Dermis microvascular lymphatic vessel endothelial cell (primary cell): Measurements from ENCODE around the gene ULK4. TPM values are rescaled to one million over a fixed set of nuclear protein-coding genes. Genes with fewer than 3 reads are reported as not detected.
"Not testable (repeated sequence)": the region's sequence is repeated elsewhere in the genome, so short reads cannot be mapped to it uniquely, and the experiment has no call there.

Experiments
- DNase-seq, 2 donors: peaks; one replicate each; pipeline versions ENCODE4 v3.0.0 to v3.0.0-alpha.2; 2010; ENCODE audit warnings: low read depth in 2 of 2
- total RNA-seq: library from RNA; depleted of rRNA; stranded (reverse); fragments of >200 nt; gene quantifications from 2 replicates; pipeline ENCODE4 v1.2.1, GENCODE V29; 2014

Gene ULK4
- total RNA-seq, 1 donor from 2014 or later: 5.8 TPM

- DNase-seq: no peak
Observed at GRCh38 chr3:41872157-41872556, 89.7 kb downstream of the ULK4 start.

- no peak for DNase-seq
Observed at GRCh38 chr3:41867533-41867932, 94.4 kb downstream of the ULK4 start.

- DNase-seq: no peak
Observed at GRCh38 chr3:41866298-41866697, 95.6 kb downstream of the ULK4 start.

DNA sequence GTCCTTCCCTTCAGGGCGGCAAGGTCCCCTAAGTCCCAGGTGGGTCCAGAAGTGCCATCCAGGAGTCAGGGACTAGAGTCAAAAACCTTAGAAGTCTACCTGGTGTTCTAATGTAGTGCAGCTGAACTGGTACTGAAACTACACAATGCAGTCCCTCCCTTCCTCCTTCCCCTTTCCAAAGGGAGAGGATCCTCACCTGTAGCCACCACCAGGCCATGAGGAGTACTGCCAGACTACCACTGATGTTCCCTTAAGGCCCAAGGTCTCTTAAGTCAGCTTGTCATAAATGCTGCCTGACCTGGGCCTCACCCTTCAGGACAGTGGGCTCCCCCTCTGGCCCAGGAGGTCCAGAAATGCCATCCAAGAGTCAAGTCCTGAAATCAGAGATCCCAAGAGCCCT lies 98.9 kb downstream of the ULK4 start:
- no peak for DNase-seq

GRCh38 chr3:41860489-41860888 lies 101.4 kb downstream of the ULK4 start:
- not testable (repeated sequence) for DNase-seq

DNA sequence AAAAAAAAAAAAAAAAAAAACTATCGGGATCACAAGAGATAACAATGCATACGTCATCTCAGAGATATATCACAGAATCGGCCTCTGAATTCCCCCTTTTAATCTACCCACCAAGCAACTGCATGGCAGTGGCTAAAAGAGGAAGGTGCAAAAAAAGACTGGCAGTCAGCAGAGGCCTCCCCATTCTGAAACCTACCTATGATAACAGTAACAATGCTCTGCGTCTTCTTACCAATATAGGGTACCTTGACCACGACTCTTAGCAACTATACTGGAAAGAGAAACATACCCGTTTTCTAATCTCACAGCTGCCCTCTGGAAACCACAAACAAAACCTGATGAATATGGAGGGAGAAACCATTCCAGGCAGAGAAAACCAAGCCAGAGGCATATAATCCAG lies 106.9 kb downstream of the ULK4 start:
- DNase-seq: no peak

DNA sequence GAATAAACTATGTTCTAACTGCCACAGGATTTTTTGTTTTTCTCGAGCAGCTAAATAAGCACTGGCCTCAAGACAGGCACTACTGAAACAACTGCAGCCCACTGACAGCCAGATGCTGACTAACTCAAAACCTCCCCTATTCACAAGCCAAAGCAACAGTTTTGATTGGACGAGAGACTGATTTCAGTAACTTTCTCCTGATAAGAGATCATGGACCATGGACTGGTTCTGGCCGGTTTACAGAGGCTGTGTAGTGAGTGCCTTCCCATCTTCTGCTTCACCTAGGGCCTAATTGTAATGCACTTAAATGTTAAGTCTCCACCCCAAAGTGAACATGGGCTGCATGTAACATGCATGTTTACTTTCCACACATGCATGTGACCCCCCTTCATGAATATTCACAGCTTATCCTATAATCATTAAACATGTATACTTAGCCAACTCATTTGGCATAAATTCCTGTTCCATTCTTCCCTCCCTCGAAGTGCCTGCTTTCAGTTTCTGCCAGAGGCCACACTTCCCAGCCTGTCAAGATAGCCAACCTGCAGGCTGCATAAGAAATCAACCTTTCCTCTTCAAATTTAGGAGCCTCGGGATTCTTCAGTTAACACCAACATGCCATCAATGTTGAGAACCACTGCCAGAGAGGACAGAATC lies 108.2 kb downstream of the ULK4 start:
- no peak for DNase-seq

DNA sequence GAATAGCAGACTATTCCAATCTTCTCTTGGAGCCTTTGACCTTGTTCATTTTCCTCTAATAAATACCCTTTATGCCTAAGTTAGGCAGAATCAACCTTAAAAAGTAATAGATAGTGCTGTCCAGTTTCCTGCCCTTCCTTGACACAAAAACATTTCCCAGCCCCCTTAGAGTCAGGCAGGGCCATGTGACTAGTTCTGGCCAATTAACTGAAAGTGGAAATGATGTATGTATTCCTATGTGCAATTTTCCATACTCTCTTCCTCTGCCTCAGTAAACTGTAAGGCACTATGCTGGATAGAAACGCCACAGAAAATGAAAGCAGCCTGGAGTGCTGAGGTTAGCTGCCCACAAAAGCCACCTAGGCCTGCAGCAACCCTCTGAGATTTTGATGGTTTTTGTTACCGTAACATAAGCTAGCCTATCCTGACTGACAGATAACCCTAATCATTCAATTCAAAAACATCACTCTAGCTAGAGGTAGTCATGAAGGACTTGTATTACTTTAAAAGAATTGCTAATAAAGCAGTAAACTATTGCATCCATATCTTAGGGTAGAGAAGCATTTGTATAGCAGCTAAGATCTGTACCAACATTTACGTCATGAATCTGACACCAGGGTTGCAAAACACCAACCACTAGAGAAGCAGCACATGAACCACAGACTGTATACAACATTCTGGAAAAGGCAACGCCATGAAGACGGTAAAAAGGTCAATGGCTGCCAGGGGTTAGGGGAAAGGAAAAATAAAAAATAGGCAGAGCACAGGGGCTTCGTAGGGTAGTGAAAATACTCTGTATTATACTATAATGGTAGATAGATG lies 112.9 kb downstream of the ULK4 start:
- no peak for DNase-seq

GRCh38 chr3:41847679-41848078 lies 114.2 kb downstream of the ULK4 start:
- no peak for DNase-seq

- DNase-seq: no peak
Observed at GRCh38 chr3:41846850-41847249, 115.1 kb downstream of the ULK4 start.

- DNase-seq: no peak
Observed at GRCh38 chr3:41845826-41846225, 116.1 kb downstream of the ULK4 start.

DNA sequence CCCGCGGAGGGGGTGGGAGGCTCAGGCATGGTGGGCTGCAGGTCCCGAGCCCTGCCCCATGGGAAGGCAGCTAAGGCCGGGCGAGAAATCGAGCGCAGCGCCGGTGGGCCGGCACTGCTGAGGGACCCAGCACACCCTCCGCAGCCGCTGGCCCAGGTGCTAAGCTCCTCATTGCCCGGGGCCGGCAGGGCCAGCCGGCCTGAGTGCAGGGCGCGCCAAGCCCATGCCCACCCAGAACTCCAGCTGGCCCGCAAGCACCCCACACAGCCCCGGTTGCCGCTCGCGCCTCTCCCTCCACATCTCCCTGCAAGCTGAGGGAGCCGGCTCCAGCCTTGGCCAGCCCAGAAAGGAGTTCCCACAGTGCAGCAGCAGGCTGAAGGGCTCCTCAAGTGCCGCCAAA lies 117.6 kb downstream of the ULK4 start:
- not testable (repeated sequence) for DNase-seq

DNA sequence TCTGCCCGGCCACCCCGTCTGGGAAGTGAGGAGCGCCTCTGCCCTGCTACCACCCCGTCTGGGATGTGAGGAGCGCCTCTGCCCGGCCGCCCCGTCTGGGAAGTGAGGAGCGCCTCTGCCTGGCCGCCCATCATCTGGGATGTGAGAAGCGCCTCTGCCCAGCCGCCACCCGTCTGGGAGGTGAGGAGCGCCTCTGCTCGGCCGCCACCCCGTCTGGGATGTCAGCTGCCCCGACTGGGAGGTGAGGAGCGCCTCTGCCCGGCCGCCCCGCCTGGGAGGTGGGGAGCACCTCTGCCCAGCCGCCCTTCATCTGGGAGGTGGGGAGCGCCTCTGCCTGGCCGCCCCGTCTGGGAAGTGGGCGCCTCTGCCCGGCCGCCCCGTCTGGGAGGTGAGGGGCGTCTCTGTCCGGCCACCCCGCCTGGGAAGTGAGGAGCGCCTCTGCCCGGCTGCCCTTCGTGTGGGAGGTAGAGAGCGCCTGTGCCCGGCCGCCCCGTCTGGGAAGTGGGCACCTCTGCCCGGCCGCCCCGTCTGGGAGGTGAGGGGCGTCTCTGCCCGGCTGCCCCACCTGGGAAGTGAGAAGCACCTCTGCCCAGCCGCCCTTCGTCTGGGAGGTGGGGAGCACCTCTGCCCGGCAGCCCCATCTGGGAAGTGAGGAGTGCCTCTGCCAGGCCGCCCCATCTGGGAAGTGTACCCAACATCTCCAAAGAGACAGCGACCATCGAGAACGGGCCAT lies 120.8 kb downstream of the ULK4 start:
- not testable (repeated sequence) for DNase-seq

DNA sequence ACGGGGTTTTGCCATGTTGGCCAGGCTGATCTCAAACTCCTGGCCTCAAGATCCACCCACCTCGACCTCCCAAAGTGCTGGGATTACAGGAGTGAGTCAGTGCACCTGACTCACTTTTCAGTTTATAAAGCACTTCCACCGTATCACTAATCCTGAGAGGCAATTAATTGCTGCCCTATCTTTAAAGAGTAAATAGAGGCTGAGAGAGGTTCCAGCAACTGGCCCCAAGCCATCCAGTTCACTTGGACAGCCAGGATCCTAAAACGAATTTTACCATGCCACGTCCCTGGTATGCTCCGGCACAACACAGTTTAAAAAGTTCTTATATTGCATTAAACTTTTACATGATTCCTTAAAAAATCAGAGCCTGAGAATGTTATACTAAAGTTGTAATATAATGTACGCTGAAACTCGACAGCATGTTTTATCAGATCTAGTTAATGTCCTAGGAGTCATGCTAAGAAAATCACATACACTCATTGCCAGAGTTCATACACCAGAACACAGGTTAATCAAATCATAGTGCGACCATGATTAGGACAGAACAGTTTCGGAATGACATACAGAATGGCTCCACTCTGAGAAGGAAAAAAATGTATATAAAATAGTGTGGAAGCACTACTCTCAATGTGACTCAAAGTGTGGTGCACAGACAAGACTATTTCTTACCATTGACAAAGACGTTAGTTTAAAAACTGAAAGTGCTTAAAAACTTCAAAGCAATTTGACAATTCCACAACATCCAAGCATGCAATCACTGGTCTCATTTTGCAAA lies 125.4 kb downstream of the ULK4 start:
- no peak for DNase-seq

GRCh38 chr3:41833628-41834027 lies 128.3 kb downstream of the ULK4 start:
- DNase-seq: no peak

DNA sequence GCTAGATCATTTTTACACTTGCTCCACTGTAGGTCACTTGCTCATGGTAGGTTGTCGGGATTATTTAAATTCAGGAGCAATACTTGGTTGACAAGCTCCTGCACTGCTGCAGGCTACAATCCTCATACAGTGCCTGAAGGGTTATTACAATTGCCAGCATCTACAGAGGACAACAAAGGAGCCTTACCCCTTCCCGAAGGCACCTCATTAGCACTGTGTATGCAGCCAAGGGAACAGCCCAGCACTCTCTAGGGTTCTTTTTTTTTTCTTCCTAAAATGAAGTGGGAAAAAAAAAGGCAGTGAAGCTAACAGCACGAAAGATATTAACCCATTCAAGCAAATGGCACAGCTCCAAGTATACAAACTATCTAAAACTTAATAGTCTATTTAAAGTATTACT lies 142.7 kb downstream of the ULK4 start:
- DNase-seq: no peak

- no peak for DNase-seq
Observed at GRCh38 chr3:41808618-41809017, 153.3 kb downstream of the ULK4 start.

- no peak for DNase-seq
Observed at GRCh38 chr3:41808152-41808551, 153.8 kb downstream of the ULK4 start.

- DNase-seq: no peak
Observed at GRCh38 chr3:41794748-41795589, 166.9 kb downstream of the ULK4 start.

GRCh38 chr3:41792806-41793205 lies 169.1 kb downstream of the ULK4 start:
- DNase-seq: no peak

GRCh38 chr3:41769106-41769505 lies 192.8 kb downstream of the ULK4 start:
- no peak for DNase-seq
